GM18868 (cell line): Measurements from ENCODE around the gene CTXND1.

ENCODE experiments used
- ATAC-seq: cut with Tn5 transposase; IDR thresholded peaks from one replicate; pipeline ENCODE4 v1.9.1; 2021; ENCODE audit warnings: mild to moderate bottlenecking, moderate library complexity; ENCODE audit not compliant: unreplicated experiment

Gene CTXND1

GRCh38 chr15:80183886-80184285 is 68.1 kb downstream of the CTXND1 start:
- ATAC-seq = no peak

DNA sequence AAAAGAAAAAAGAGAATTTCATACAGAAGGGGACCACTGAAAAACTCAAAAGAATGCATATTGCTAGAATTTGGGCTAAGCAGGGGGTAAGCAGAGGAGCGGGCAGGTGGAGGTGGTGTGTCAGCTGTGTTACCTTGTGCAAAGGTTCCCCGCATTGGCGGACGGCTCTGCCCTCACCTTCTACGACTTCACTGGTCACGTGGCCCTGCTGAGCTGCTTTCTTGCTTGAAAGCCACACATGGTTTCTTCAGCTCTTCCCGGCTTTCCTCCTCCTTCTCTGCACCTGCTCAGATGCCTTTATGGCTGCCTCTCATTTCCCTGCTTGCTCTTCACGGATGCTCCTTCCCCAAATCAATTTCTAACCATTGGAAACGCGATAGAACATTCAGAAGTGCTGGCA is 68.7 kb downstream of the CTXND1 start:
- no peak for ATAC-seq

DNA sequence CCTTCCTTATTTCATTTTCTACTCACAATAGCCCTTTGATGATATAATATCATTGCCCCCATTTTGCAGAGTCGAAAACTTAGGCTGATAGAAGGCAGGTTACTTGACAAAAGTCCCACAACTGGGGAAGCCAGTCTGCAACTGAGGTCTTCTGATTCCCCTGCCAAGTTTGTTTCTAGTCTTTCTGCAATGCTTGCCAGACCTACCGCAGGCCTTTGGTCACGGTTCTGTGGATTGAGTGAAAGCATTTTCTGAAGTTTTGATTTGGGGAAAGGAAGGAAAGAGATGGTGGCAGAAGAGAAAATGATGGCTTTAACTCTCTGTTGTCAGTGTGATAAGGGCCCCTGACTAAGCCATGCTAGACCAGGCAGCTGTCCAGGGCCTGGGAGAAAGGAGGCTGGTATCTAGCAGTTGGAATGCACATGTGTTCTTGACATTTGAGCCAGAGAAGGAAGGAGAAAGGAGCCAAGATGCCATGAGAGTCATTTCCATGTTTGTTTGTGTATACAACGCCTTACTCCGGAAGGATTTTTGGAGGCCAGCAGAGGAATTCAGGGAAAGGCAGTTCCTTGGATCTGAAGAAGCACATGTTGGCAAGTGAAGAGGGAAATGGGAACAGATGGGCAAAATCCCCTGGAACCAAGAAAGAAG is 69.3 kb downstream of the CTXND1 start:
- no peak for ATAC-seq

DNA sequence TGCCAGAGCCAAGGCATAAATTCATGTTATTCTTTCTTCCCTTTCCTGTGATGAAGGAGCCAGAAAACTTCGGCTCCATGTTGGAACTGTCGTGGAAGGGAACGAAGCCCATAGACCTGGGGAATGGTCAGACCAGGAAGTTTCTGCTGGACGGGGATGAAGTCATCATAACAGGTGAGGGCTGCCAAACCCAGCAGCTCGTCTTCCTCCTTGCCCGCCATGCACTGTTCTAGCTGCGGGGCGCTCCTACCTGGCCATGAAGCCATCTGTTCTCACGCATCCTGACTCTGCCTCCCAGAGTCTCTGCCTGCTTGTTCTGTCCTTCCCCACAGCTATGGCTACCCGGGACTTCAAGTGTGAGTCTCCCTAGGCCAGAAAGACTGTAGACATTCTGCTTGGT is 71.0 kb downstream of the CTXND1 start:
- ATAC-seq = no peak

- ATAC-seq = no peak
Observed at GRCh38 chr15:80180468-80180867, 71.5 kb downstream of the CTXND1 start.

DNA sequence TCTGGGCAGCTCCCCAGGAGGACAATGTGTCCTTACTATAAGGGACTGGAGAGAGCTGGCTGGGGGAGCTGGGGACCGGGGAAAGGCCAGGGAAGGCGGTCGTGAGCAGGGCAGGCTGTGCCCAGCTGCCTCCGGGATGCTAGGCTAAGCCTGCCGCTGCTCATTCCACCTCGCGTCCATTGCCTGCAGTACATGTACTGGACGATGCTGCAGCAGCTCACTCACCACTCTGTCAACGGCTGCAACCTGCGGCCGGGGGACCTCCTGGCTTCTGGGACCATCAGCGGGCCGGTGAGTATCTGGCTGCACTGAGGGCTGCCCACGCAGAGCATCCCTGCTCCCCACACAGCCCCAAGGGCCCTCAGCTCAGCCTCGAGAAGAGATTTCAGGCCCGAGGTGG is 72.1 kb downstream of the CTXND1 start:
- no peak for ATAC-seq

GRCh38 chr15:80179025-80179759 is 72.8 kb downstream of the CTXND1 start:
- ATAC-seq = no peak

DNA sequence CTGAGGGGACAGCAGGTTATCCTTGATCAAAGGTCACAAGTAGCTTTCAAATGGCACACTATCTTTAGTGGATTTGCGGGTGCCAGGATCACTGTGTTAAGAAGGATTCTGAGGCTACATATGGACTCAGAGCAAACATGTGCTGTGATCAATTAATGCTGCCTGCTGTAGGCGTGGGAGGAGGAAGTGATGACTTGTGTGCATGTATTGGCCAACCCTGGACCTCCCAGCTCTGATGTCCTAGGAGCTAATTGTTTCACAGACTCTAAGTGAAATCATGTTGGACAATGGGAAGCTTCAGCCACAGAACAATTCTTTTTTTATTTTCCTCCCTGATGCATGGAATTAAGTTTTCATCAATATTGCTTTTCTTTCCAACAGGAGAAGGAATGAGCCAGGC is 74.9 kb downstream of the CTXND1 start:
- ATAC-seq = no peak

DNA sequence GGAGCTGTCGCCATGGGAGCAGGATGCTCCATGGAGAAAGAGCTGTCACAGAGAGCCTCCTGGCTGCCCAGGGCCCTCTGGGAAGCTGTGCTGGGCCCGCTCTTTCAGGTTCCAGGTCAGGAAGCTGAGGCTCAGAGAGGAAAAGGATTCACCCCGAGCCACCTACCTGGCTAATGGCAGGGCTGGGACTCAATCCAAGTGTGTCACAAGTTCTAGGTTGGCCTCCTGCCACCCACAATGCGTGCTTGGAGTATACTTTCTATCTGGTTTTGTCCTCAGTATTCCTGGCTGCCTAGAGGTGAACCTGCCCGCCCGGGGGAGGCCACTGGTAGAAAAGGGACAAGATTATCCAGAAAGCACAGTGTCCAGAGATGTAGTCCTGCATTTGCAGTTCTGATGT is 75.6 kb downstream of the CTXND1 start:
- no peak for ATAC-seq

DNA sequence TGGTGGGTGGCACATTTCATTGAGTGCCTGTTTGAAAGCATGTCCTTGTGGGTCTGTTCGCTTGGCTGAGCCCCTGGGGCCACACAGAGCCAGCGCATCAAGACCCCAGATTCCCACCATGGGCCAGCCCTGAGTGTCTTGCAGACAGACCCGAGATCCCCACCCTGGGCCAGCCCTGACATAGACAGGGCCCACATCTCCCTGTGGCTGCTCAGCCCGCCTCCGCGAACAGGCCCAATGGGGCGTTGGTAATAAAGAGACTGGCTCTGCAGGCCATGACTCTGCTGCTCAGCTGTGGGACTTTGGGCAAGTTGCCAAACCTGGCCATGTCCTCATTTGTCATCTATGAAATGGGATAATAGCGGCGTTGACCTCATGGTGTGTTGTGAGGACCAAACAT is 76.6 kb downstream of the CTXND1 start:
- no peak for ATAC-seq

DNA sequence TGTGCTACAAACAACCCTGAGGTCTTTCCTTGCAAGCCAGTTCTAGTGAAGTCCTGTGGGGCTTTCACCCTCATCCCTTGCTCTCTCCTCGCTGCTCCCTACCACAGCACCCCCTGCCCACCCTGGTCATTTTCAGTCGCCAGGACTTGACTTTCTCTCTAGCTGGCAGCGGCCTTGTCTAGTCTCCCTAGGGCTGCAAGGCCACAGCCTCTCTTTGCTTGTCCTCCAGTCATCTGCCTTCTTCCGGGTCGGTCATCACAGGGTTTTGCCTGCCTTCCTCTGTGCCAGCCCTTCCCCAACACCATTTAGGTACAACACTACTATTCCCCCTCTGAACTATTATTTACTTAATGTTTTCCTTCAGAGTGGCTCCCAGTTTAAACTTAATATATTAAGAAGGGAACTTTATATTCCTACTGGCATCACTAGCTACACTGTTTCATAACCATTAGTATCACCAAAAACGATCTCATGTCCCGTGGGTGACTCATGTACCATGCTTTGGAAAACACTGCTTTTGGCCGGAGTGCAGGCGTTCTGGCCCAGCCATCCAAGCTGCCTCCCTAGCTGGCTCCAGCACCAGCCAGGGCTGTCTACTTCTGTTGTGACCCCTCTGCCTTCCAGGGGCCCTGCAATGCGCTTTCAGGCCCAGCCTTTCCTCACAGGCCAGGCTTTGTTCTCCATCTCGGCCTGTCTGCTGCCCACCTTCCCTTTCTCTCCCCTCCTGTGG is 77.8 kb downstream of the CTXND1 start:
- ATAC-seq = no peak

GRCh38 chr15:80173022-80173759 is 78.8 kb downstream of the CTXND1 start:
- no peak for ATAC-seq

DNA sequence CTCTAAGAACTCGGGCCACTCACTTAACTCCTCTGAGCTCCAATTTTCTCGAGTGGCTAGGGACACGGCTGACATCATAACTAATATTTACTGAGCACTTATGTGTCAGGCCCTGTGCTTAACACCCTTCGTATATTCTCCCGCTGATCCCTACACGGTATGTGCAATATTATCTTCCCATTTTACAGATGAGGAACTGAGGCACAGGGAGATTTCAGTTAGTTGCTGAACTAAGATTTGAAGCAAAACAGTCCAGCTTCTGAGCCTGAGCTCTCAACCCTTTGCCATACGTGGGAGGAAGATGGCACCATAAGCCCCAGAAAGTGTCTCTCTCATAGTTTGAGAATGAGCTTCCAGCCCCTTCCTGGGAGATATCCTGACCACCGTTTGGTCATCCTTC is 79.6 kb downstream of the CTXND1 start:
- no peak for ATAC-seq

DNA sequence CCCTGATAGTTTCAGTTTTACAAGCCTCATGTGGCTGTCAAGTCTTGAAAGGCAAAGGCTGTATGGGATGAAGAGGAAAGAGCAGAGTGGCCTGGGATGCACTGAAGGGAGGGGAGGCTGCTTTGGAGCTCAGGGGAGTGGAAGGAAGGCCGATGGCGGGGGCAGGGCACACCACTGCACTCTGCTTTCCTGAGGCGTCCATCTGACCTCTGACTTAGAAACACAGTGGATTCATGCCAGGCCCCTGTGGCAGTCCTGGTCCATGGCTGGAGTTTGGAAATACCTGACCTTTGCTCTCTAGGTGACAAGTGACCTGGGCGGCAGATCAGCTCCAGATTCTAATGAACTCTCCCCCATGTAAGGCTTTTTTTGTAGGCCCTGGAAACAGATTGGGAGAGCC is 80.2 kb downstream of the CTXND1 start:
- ATAC-seq = no peak

DNA sequence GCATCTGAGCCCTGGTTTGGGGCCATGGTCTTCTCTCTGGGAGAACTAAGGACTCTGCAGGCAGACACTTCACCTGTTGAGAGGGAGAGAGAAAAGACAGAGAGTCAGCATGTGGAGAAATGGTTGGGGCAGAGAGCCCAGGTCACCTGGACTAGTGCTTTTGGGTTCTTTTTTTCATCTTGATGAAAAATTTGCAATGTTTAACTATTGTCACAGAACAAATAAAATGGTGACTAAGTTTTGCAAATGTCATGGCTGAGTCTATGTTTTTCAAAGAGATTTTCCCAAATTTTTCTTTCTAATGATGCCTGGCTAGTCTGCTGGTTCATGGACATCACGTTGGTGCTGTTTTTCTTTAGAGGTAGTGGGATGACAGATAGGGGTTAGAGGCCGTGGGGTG is 81.4 kb downstream of the CTXND1 start:
- no peak for ATAC-seq

DNA sequence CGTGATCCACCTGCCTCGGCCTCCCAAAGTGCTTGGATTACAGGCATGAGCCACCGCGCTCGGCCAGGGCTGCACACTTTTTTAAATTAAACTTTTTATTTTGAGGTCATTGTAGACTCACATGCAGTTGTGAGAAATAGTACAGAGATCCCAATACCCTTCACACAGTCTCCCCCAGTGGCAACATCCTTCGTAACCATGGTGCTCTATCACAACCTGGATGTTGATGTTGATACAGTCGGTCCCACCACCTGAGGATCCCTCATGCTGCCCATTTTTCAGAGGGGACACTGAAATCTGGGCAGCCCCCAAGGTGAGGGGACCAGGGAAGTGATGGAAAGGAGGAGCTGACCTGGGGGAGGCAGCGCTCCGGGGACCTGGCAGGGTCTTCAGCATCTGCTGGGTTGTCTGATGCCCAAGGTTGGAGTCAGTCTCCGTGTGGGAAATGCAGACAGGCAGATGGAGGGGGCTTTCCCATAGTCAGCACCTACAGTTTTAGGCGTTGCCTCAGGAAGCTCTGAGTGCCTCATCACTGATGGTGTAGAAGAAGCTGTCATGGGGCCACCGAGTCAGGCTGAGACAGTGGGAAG is 82.2 kb downstream of the CTXND1 start:
- ATAC-seq = no peak

DNA sequence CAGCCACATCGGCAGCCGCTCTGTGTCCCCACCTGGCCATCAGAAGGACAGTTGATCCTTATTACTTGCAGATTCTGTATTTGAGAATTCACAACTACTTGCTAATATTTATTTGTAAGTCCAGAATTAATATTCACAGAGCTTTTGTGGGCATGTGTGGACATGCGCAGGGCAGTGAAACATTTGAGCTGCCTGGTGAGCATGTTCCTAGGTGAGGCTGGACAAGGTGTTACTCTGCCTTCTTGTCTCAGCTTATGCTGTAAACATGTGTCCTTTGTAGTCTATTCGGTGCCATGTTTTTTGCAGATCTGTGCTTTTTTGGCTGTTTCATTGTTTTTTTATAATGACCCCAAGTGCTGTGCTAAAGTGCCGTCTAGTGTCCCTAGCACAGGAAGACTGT is 83.6 kb downstream of the CTXND1 start:
- no peak for ATAC-seq

DNA sequence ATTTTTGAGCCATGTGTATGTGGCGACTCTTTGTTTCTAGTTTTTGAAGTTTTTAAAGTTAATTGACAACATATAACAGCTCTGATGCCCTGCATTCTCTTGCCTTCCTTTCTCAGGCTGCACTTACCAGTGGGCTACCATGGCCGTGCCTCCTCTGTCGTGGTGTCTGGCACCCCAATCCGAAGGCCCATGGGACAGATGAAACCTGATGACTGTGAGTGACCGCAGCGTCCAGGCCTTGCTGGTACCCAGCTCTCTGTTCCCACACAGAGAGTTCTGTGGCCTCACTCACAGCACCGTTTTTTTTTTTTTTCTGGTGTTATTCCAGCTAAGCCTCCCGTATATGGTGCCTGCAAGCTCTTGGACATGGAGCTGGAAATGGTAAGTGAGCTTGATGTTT is 84.1 kb downstream of the CTXND1 start:
- no peak for ATAC-seq

DNA sequence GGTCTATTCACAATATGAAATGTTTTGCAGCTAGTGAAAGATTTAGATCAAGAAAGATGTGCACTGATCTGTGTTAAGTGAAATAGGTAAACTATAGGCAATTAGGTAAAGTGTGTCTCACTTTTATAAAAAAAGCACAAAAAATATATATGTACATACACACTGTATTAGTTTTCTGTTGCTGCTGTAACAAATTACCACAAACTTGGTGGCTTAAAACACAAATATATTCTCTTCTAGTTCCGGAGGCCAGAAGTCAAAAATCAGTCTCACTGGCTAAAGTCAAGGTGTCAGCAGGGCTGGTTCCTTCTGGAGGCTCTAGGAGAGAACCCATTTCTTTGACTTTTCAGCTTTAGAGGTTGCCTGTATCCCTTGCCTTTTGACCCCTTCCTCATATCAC is 88.1 kb downstream of the CTXND1 start:
- ATAC-seq = no peak

DNA sequence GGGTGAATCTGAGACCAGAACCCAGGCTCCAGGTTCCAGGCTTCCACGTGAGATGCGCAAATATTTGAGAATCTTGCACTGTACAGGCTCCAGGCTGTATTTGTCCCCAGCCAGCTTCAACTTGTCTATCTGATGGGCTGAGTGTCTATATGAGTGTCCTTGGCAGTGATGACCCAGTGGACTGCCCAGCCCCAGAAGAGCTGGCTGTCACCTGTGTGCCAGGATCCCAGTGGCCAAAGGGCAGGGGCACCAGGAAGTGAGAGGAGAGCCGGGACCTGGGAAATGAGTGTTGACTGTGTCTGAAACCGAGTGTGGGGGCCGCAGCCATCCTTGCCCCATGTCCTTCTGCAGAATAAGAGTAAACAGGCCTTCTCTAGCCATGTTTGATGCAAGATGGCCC is 88.8 kb downstream of the CTXND1 start:
- no peak for ATAC-seq

DNA sequence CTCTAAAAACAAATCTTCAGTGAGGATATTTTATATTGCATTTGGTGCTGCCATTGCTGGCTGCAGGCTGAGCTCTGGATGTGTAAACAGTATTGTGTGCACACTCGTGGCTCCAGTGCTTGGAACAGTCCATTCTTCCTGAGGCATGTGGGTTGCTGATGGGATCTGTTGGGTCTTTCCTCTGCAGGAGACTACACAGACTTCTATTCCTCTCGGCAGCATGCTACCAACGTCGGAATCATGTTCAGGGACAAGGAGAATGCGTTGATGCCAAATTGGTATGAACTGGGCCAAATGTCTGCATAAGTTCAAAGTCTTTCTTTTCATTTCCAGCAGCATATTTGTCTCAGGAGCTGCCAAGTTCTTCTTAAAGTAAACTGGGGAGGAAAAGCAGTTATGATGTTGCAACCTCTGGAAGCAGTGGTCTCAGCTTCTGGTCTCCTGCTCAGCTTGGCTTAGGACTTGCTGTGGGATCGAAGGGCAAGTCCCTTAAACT is 89.9 kb downstream of the CTXND1 start:
- no peak for ATAC-seq
